ENCODE data around the gene TSFM.

Gene TSFM

GRCh38 chr12:57842342-57843294 lies 60.0 kb downstream of the TSFM start:
- Mint-ChIP-seq H3K27me3 (no peaks in the 10 kb centered on the region), H3K36me3 (ENCODE audit: insufficient read depth) (peaks cover 19% of the 10 kb centered on the region), H3K27ac (ENCODE audit: low read depth) (peak overlapping the region; percentile 74), H3K4me1 (peaks cover 70% of the 10 kb centered on the region), H3K4me3 (peak overlapping the region; percentile 83), H3K9me3 (no peaks in the 10 kb centered on the region)
- no peak for DNase-seq (ENCODE audit: low spot score in 2 of 2)
- ATAC-seq (replicated peaks; ENCODE audit: extremely low read depth, poor library complexity, severe bottlenecking), result no peak

DNA sequence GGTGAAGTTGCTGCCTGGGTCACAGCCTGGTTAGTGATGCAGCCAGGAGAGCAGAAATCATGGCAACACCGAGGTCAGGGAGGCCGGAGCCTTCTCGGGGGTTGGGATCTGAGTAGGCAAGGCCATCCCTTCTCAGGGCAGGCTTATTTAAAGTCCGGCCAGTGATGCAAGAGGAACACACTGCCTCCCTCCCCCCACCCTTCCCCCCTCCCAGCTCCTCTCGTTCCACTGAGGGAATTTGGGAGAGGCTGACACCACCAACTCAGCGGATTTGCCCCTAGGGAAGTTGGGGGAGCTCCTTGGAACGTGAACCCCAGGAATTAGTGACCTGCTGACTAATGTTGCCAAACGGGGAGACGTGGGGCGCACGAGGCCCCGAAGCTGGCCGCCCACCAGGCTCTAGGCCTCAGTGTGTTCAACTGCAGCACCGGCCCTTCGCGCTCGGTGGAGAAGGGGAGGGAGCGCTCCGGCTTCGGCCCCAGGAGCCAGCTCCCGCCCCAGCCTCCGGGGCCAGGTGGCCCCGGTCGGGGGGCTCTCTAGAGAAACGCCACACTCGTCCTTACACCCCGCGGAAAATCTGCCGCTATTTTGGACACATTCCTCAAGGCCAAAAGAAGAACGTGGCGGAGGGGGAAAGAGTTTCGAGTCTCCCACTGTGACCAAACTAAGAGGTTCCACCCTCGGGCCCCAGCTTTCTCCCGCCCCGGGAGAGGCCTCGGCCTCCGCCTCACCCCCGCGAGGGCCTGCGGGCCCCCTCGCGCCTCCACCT lies 62.3 kb downstream of the TSFM start:
- Mint-ChIP-seq H3K4me3 (peak overlapping the region; percentile 83), H3K27me3 (no peaks in the 10 kb centered on the region), H3K36me3 (ENCODE audit: insufficient read depth) (peaks cover 20% of the 10 kb centered on the region), H3K9me3 (no peaks in the 10 kb centered on the region), H3K4me1 (peaks cover 63% of the 10 kb centered on the region), H3K27ac (ENCODE audit: low read depth) (peak overlapping the region; percentile 74)
- DNase-seq (ENCODE audit: low spot score in 2 of 2) (no peak), ATAC-seq (replicated peaks; ENCODE audit: extremely low read depth, poor library complexity, severe bottlenecking) (no peak)

GRCh38 chr12:57845478-57846284 lies 63.1 kb downstream of the TSFM start:
- Mint-ChIP-seq H3K4me3 (peak overlapping the region; percentile 83), H3K27me3 (no peaks in the 10 kb centered on the region), H3K27ac (ENCODE audit: low read depth) (peak overlapping the region; percentile 79), H3K4me1 (peaks cover 55% of the 10 kb centered on the region), H3K9me3 (no peaks in the 10 kb centered on the region), H3K36me3 (ENCODE audit: insufficient read depth) (peaks cover 19% of the 10 kb centered on the region)
- DNase-seq (ENCODE audit: low spot score in 2 of 2) (peak; percentile 40 to 49), ATAC-seq (replicated peaks; ENCODE audit: extremely low read depth, poor library complexity, severe bottlenecking) (peak; percentile 63)

DNA sequence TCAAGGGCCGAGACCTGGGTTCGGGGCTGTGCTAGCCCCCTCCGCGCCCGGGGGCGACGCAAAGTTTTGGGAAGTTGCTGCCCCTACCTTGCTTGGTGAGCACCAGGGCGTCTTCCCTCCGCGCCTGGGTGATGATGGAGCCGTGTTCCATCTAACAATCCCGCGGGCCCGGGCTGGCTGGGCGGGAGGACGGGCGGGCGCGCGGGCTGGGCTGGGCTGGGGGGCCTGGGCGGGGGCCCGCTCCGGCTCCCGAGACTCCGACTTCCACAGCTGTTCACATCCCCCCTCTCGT lies 63.6 kb downstream of the TSFM start:
- H3K4me3 Mint-ChIP-seq, result peak overlapping the region; percentile 83
- H3K4me1 Mint-ChIP-seq, result peaks cover 55% of the 10 kb centered on the region
- no peaks in the 10 kb centered on the region for H3K9me3 Mint-ChIP-seq
- H3K27me3 Mint-ChIP-seq, result no peaks in the 10 kb centered on the region
- H3K36me3 Mint-ChIP-seq (ENCODE audit: insufficient read depth), result peaks cover 19% of the 10 kb centered on the region
- DNase-seq (ENCODE audit: low spot score in 2 of 2), result peak in 1 of 2 donors; percentile 17
- peak overlapping the region; percentile 79 for H3K27ac Mint-ChIP-seq (ENCODE audit: low read depth)
- peak; percentile 33 for ATAC-seq (replicated peaks; ENCODE audit: extremely low read depth, poor library complexity, severe bottlenecking)

DNA sequence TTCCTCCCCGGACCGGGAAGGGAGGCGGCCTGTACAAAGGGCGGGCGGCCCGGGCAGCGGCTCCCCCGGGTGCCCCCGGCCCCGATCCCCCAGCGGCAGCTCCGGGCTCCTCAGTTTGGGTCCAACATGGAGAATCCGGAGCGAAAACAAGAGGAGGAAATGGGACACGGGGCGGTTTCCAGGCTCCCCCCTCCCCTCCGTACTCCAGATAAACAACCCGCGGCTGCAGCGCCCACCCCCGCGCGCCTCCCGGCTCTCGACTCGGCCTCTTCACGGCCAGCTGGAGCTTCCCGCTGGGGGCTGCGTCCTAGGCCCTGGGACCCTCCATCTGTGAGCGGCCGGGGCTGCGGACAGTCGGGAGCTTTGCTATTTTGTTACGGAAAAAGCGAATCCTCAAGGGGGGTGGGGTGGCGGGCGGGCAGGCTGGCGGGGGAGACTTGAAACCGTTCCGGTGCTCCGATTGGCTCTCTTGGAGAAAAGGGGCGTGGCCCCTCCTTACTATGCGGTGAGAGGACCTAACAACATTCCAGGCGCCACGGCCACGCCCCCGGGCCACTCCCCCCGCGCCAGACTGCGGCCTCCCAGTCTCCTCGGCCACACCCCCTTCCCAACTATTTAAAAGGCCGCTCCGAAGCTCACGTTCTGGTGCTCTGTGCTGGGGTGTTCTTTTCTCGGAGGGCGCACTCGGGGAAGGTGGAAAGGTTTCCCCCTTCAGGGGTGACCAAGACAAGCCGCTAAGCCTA lies 64.2 kb downstream of the TSFM start, which contains the start of gene CTDSP2:
CTDSP2 (minus strand) TSS at position 153 of the 743 bp plus-strand sequence. CDS start 294 bp downstream, outside the sequence.
- Mint-ChIP-seq H3K4me1 (peaks cover 55% of the 10 kb centered on the region), H3K27ac (ENCODE audit: low read depth) (peak within 1 kb of the TSS; percentile 79), H3K36me3 (ENCODE audit: insufficient read depth) (peaks cover 19% of the 10 kb centered on the region), H3K4me3 (peak within 1 kb of the TSS; percentile 83), H3K9me3 (no peaks in the 10 kb centered on the region), H3K27me3 (peaks cover 3% of the 10 kb centered on the region)
- peak; percentile 21 for ATAC-seq (replicated peaks; ENCODE audit: extremely low read depth, poor library complexity, severe bottlenecking)
- peak; percentile 58 to 67 for DNase-seq (ENCODE audit: low spot score in 2 of 2)
